ENCODE data around the gene ZBTB5.

ZBTB5 gene

GRCh38 chr9:37441776-37442370 is 23.4 kb downstream of the ZBTB5 start:
- peaks cover 54% of the 10 kb centered on the region for H3K36me3 ChIP-seq (ENCODE audit: control insufficient read depth, insufficient read depth, low read length)
- no peak overlapping the region for H3K4me3 ChIP-seq (ENCODE audit: insufficient read depth, low read depth, low read length, poor library complexity, severe bottlenecking)

GRCh38 chr9:37438359-37438758 is 26.9 kb downstream of the ZBTB5 start:
- H3K27me3 ChIP-seq (replicated peaks; ENCODE audit: control insufficient read depth, insufficient read depth, low read length, poor library complexity, severe bottlenecking) = no peaks in the 10 kb centered on the region
- H3K9me3 ChIP-seq (ENCODE audit: control insufficient read depth, low read length) = no peaks in the 10 kb centered on the region
- no peak overlapping the region for H3K27ac ChIP-seq (ENCODE audit: insufficient read depth, low read length, poor library complexity, severe bottlenecking)
- no peaks in the 10 kb centered on the region for H3K4me1 ChIP-seq (ENCODE audit: control insufficient read depth, insufficient read depth, low read length, poor library complexity, severe bottlenecking)
- H3K4me3 ChIP-seq (ENCODE audit: insufficient read depth, low read depth, low read length, poor library complexity, severe bottlenecking) = no peak overlapping the region
- no peak for DNase-seq
- H3K36me3 ChIP-seq (ENCODE audit: control insufficient read depth, insufficient read depth, low read length) = peaks cover 70% of the 10 kb centered on the region

More at GRCh38 chr9:37441776-37442370, 23.4 kb downstream of the ZBTB5 start:
- Histone ChIP-seq H3K4me1 (ENCODE audit: control insufficient read depth, insufficient read depth, low read length, poor library complexity, severe bottlenecking) (no peaks in the 10 kb centered on the region), H3K9me3 (ENCODE audit: control insufficient read depth, low read length) (no peaks in the 10 kb centered on the region), H3K27ac (ENCODE audit: insufficient read depth, low read length, poor library complexity, severe bottlenecking) (no peak overlapping the region), H3K27me3 (replicated peaks; ENCODE audit: control insufficient read depth, insufficient read depth, low read length, poor library complexity, severe bottlenecking) (no peaks in the 10 kb centered on the region)
- DNase-seq = no peak

DNA sequence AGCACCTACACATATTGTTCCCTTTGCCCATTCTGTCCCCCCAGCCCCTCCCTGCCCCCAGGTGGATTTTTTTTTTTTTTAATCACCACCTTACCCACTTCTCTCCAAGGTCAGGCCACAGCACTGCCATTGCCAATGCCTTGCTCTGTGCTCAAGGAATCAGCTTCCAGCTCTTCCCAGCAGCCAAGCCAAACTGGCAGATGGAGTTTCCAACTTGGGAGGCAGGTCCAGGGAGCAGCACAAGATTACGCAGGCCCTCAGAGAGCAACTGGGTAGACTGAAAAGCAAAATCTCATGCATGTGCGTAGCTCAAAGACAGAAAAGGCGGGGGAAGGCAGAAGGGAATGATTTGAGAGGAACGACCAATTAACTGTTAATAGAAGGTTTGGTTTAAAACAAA is 27.6 kb downstream of the ZBTB5 start:
- Histone ChIP-seq H3K27ac (ENCODE audit: insufficient read depth, low read length, poor library complexity, severe bottlenecking) (no peak overlapping the region), H3K27me3 (replicated peaks; ENCODE audit: control insufficient read depth, insufficient read depth, low read length, poor library complexity, severe bottlenecking) (no peaks in the 10 kb centered on the region), H3K36me3 (ENCODE audit: control insufficient read depth, insufficient read depth, low read length) (peaks cover 70% of the 10 kb centered on the region), H3K4me1 (ENCODE audit: control insufficient read depth, insufficient read depth, low read length, poor library complexity, severe bottlenecking) (no peaks in the 10 kb centered on the region), H3K9me3 (ENCODE audit: control insufficient read depth, low read length) (no peaks in the 10 kb centered on the region), H3K4me3 (ENCODE audit: insufficient read depth, low read depth, low read length, poor library complexity, severe bottlenecking) (no peak overlapping the region)
- no peak for DNase-seq

DNA sequence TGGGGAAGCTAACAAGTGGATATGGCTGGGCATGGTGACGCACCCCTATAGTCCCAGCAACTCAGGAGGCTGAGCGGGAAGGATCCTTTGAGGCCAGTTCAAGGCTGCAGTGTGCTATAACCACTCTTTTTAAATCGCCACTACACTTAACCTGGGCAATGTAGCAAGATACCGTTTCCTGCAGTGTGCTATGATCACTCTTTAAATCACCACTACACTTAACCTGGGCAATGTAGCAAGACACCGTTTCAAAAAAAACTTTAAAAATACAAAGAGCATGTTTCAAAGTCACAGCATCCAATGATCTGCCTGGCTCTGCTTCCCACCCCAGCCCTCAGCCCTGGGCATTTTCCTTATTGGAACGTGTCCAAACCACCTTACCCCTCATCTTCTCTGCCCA is 28.2 kb downstream of the ZBTB5 start:
- Histone ChIP-seq H3K27ac (ENCODE audit: insufficient read depth, low read length, poor library complexity, severe bottlenecking) (no peak overlapping the region), H3K36me3 (ENCODE audit: control insufficient read depth, insufficient read depth, low read length) (peaks cover 66% of the 10 kb centered on the region), H3K27me3 (replicated peaks; ENCODE audit: control insufficient read depth, insufficient read depth, low read length, poor library complexity, severe bottlenecking) (no peaks in the 10 kb centered on the region), H3K9me3 (ENCODE audit: control insufficient read depth, low read length) (no peaks in the 10 kb centered on the region), H3K4me1 (ENCODE audit: control insufficient read depth, insufficient read depth, low read length, poor library complexity, severe bottlenecking) (no peaks in the 10 kb centered on the region), H3K4me3 (ENCODE audit: insufficient read depth, low read depth, low read length, poor library complexity, severe bottlenecking) (no peak overlapping the region)
- DNase-seq = no peak

GRCh38 chr9:37436540-37436939 is 28.7 kb downstream of the ZBTB5 start:
- Histone ChIP-seq H3K27me3 (replicated peaks; ENCODE audit: control insufficient read depth, insufficient read depth, low read length, poor library complexity, severe bottlenecking) (no peaks in the 10 kb centered on the region), H3K27ac (ENCODE audit: insufficient read depth, low read length, poor library complexity, severe bottlenecking) (no peak overlapping the region), H3K4me3 (ENCODE audit: insufficient read depth, low read depth, low read length, poor library complexity, severe bottlenecking) (no peak overlapping the region), H3K4me1 (ENCODE audit: control insufficient read depth, insufficient read depth, low read length, poor library complexity, severe bottlenecking) (no peaks in the 10 kb centered on the region), H3K9me3 (ENCODE audit: control insufficient read depth, low read length) (no peaks in the 10 kb centered on the region), H3K36me3 (ENCODE audit: control insufficient read depth, insufficient read depth, low read length) (peaks cover 61% of the 10 kb centered on the region)
- no peak for DNase-seq

- no peaks in the 10 kb centered on the region for H3K27me3 ChIP-seq (replicated peaks; ENCODE audit: control insufficient read depth, insufficient read depth, low read length, poor library complexity, severe bottlenecking)
- DNase-seq = no peak
- peaks cover 48% of the 10 kb centered on the region for H3K36me3 ChIP-seq (ENCODE audit: control insufficient read depth, insufficient read depth, low read length)
- H3K4me3 ChIP-seq (ENCODE audit: insufficient read depth, low read depth, low read length, poor library complexity, severe bottlenecking) = no peak overlapping the region
- H3K4me1 ChIP-seq (ENCODE audit: control insufficient read depth, insufficient read depth, low read length, poor library complexity, severe bottlenecking) = no peaks in the 10 kb centered on the region
- H3K9me3 ChIP-seq (ENCODE audit: control insufficient read depth, low read length) = no peaks in the 10 kb centered on the region
- no peak overlapping the region for H3K27ac ChIP-seq (ENCODE audit: insufficient read depth, low read length, poor library complexity, severe bottlenecking)
Observed at GRCh38 chr9:37433867-37434371, 31.3 kb downstream of the ZBTB5 start.

- Histone ChIP-seq H3K36me3 (ENCODE audit: control insufficient read depth, insufficient read depth, low read length) (peaks cover 45% of the 10 kb centered on the region), H3K27me3 (replicated peaks; ENCODE audit: control insufficient read depth, insufficient read depth, low read length, poor library complexity, severe bottlenecking) (no peaks in the 10 kb centered on the region), H3K4me3 (ENCODE audit: insufficient read depth, low read depth, low read length, poor library complexity, severe bottlenecking) (no peak overlapping the region), H3K27ac (ENCODE audit: insufficient read depth, low read length, poor library complexity, severe bottlenecking) (no peak overlapping the region), H3K4me1 (ENCODE audit: control insufficient read depth, insufficient read depth, low read length, poor library complexity, severe bottlenecking) (no peaks in the 10 kb centered on the region), H3K9me3 (ENCODE audit: control insufficient read depth, low read length) (no peaks in the 10 kb centered on the region)
- no peak for DNase-seq
Observed at GRCh38 chr9:37432020-37432419, 33.2 kb downstream of the ZBTB5 start.

DNA sequence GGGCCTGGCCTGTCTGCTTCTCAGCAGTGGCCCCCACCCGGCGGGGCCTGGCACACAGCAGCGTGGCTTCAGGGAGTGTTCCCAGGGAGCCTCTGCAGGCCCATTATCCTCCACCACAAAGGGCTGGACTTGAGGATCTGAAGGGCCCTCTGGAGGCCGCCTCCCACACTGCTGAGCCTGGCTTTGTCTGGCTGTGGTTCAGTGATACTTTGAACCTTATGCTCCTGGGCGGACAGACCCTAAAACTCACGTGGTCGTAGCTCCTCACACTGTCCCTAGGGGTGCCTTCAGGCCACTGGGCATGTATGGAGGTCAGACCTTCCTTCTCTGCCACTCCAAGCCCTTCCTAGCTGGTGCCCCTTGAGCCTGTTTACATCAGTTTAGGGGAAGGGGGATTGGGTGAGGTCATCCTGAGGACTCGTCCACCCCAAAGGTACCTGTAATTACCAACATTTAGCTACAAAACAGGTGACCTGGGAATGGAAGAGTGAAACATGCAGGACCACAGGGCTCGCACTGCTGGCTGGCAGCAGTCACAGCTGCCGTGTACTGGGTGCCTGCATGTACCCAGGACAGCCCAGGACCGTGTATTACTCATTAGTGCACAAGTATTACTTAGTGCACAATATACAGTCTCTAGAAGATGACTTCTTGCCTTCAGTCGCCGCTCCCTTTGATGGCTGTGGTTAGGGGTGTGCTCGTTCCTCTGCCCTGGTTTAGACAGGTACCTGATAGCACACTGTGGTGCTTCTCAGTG is 34.2 kb downstream of the ZBTB5 start:
- H3K27ac ChIP-seq (ENCODE audit: insufficient read depth, low read length, poor library complexity, severe bottlenecking) = no peak overlapping the region
- H3K4me3 ChIP-seq (ENCODE audit: insufficient read depth, low read depth, low read length, poor library complexity, severe bottlenecking) = no peak overlapping the region
- H3K27me3 ChIP-seq (replicated peaks; ENCODE audit: control insufficient read depth, insufficient read depth, low read length, poor library complexity, severe bottlenecking) = no peaks in the 10 kb centered on the region
- peaks cover 37% of the 10 kb centered on the region for H3K36me3 ChIP-seq (ENCODE audit: control insufficient read depth, insufficient read depth, low read length)
- no peaks in the 10 kb centered on the region for H3K9me3 ChIP-seq (ENCODE audit: control insufficient read depth, low read length)
- no peak for DNase-seq
- no peaks in the 10 kb centered on the region for H3K4me1 ChIP-seq (ENCODE audit: control insufficient read depth, insufficient read depth, low read length, poor library complexity, severe bottlenecking)

DNA sequence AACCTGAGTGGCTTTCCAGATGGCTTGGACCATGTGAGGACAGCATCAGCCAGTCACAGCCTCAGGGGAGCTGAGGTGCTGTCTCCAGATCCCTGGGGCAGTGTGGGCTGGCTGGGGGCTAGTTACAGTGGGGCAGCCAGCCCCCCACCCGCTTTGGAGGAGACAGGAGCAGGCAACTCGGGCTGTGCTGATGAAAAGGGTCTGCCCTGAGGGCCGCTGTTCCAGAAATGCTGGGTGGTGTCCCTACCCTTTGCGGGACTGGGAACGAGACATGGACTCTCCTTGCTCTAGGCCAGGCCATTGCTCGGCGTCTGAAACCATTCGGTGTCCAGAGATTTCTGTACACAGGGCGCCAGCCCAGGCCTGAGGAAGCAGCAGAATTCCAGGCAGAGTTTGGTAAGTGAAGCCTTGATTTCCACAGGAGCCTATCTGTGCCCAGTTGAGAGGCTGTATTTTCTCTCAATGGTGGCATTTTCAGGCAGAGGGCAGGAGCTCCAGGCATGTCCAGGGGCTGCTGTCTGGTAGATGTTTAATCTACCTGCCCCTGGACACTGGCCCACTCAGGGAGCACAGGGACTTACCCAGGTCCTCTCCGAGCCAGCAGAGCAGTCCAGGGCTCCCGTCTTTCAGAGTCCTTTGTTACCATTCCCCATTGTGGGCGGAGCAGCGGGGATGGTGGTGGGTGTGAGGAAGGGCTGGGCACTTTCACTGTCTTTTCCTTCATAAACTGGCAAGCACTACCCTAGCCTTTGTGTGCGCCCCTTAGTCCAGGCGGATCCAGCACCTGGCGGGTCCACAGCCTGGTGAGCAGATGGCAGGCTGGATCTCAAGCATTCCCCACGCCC is 35.6 kb downstream of the ZBTB5 start:
- Histone ChIP-seq H3K36me3 (ENCODE audit: control insufficient read depth, insufficient read depth, low read length) (peaks cover 30% of the 10 kb centered on the region), H3K27me3 (replicated peaks; ENCODE audit: control insufficient read depth, insufficient read depth, low read length, poor library complexity, severe bottlenecking) (no peaks in the 10 kb centered on the region), H3K4me1 (ENCODE audit: control insufficient read depth, insufficient read depth, low read length, poor library complexity, severe bottlenecking) (no peaks in the 10 kb centered on the region), H3K9me3 (ENCODE audit: control insufficient read depth, low read length) (no peaks in the 10 kb centered on the region), H3K4me3 (ENCODE audit: insufficient read depth, low read depth, low read length, poor library complexity, severe bottlenecking) (no peak overlapping the region), H3K27ac (ENCODE audit: insufficient read depth, low read length, poor library complexity, severe bottlenecking) (no peak overlapping the region)
- no peak for DNase-seq

GRCh38 chr9:37428345-37428744 is 36.9 kb downstream of the ZBTB5 start:
- peaks cover 30% of the 10 kb centered on the region for H3K36me3 ChIP-seq (ENCODE audit: control insufficient read depth, insufficient read depth, low read length)
- no peaks in the 10 kb centered on the region for H3K9me3 ChIP-seq (ENCODE audit: control insufficient read depth, low read length)
- no peak overlapping the region for H3K4me3 ChIP-seq (ENCODE audit: insufficient read depth, low read depth, low read length, poor library complexity, severe bottlenecking)
- no peak for DNase-seq
- no peak overlapping the region for H3K27ac ChIP-seq (ENCODE audit: insufficient read depth, low read length, poor library complexity, severe bottlenecking)
- peaks cover 4% of the 10 kb centered on the region for H3K4me1 ChIP-seq (ENCODE audit: control insufficient read depth, insufficient read depth, low read length, poor library complexity, severe bottlenecking)
- H3K27me3 ChIP-seq (replicated peaks; ENCODE audit: control insufficient read depth, insufficient read depth, low read length, poor library complexity, severe bottlenecking) = no peaks in the 10 kb centered on the region
